Activated naive CD8-positive, alpha-beta T cell treated with anti-CD3 and anti-CD28 coated beads, Interleukin-2, amount 10 ng/mL, durations not matched to agents 7 days and 5 days (primary cell): Measurements from ENCODE around the gene PAX7. TPM values are rescaled to one million over a fixed set of nuclear protein-coding genes. Genes with fewer than 3 reads are reported as not detected.
"Not testable (repeated sequence)": the region's sequence is repeated elsewhere in the genome, so short reads cannot be mapped to it uniquely, and the experiment has no call there.

Experiments used
- ATAC-seq: fragments of 150-1000 bp; cut with Tn5 transposase; one replicate; pipeline ENCODE4 v1.10.0; 2021; ENCODE audit warnings: low read depth, moderate library complexity
- POLR2A ChIA-PET: fragments of 350-600 bp; sonication (Branson Sonifier 250); formaldehyde crosslinking; loops from one replicate; lab custom pipeline; 2021; ENCODE audit warnings: antibody characterized with exemption; lab: Charles Lee
- DNase-seq: peaks from one replicate; pipeline ENCODE4 v3.0.0; 2021
- H3K27ac Mint-ChIP-seq: one replicate; pipeline ENCODE4 v1.8.0; 2022; ENCODE audit warnings: mild to moderate bottlenecking, mixed read lengths
- H3K27me3 Mint-ChIP-seq: one replicate; pipeline ENCODE4 v1.8.0; 2022; ENCODE audit warnings: mild to moderate bottlenecking, moderate library complexity, mixed read lengths
- H3K36me3 Mint-ChIP-seq: one replicate; pipeline ENCODE4 v1.8.0; 2021; ENCODE audit warnings: mild to moderate bottlenecking, mixed read lengths
- H3K4me1 Mint-ChIP-seq: one replicate; pipeline ENCODE4 v1.8.0; 2021; ENCODE audit warnings: mixed read lengths
- H3K4me3 Mint-ChIP-seq: one replicate; pipeline ENCODE4 v1.8.0; 2022; ENCODE audit warnings: mild to moderate bottlenecking, moderate library complexity, mixed read lengths
- H3K9me3 Mint-ChIP-seq: one replicate; pipeline ENCODE4 v1.8.0; 2021; ENCODE audit warnings: mixed read lengths
- total RNA-seq, 2 experiments: library from RNA; stranded (reverse); gene quantifications; one replicate each; pipeline ENCODE4 v1.2.3, GENCODE V29; 2021

The PAX7 gene
- total RNA-seq, 2 experiments from 2014 or later: not detected

GRCh38 chr1:18734461-18735223 is 104.0 kb downstream of the PAX7 start:
- no peaks in the 10 kb centered on the region for H3K36me3 Mint-ChIP-seq
- DNase-seq: no peak
- H3K9me3 Mint-ChIP-seq: no peaks in the 10 kb centered on the region
- ATAC-seq: no peak
- H3K4me3 Mint-ChIP-seq: no peak overlapping the region
- H3K4me1 Mint-ChIP-seq: no peaks in the 10 kb centered on the region
- POLR2A ChIA-PET: no interaction called here
- no peak overlapping the region for H3K27ac Mint-ChIP-seq
- peaks cover 14% of the 10 kb centered on the region for H3K27me3 Mint-ChIP-seq

GRCh38 chr1:18735224-18735997 is 104.8 kb downstream of the PAX7 start:
- H3K27me3 Mint-ChIP-seq: peaks cover 14% of the 10 kb centered on the region
- POLR2A ChIA-PET: no interaction called here
- no peak for DNase-seq
- H3K36me3 Mint-ChIP-seq: no peaks in the 10 kb centered on the region
- H3K4me3 Mint-ChIP-seq: no peak overlapping the region
- ATAC-seq: no peak
- no peaks in the 10 kb centered on the region for H3K9me3 Mint-ChIP-seq
- no peak overlapping the region for H3K27ac Mint-ChIP-seq
- H3K4me1 Mint-ChIP-seq: no peaks in the 10 kb centered on the region

- Mint-ChIP-seq H3K27ac (no peak overlapping the region), H3K36me3 (no peaks in the 10 kb centered on the region), H3K27me3 (peaks cover 14% of the 10 kb centered on the region), H3K4me3 (no peak overlapping the region), H3K4me1 (no peaks in the 10 kb centered on the region), H3K9me3 (no peaks in the 10 kb centered on the region)
- DNase-seq (no peak), ATAC-seq (no peak)
- POLR2A ChIA-PET: no interaction called here
Measured at GRCh38 chr1:18736958-18737357, 106.3 kb downstream of the PAX7 start.

GRCh38 chr1:18738126-18738525 is 107.5 kb downstream of the PAX7 start:
- ATAC-seq (no peak), DNase-seq (no peak)
- no peaks in the 10 kb centered on the region for H3K36me3 Mint-ChIP-seq
- no peaks in the 10 kb centered on the region for H3K4me1 Mint-ChIP-seq
- H3K27me3 Mint-ChIP-seq: peaks cover 10% of the 10 kb centered on the region
- POLR2A ChIA-PET: no interaction called here
- H3K4me3 Mint-ChIP-seq: no peak overlapping the region
- no peak overlapping the region for H3K27ac Mint-ChIP-seq
- no peaks in the 10 kb centered on the region for H3K9me3 Mint-ChIP-seq

- Mint-ChIP-seq H3K9me3 (no peaks in the 10 kb centered on the region), H3K4me3 (no peak overlapping the region), H3K36me3 (no peaks in the 10 kb centered on the region), H3K27ac (no peak overlapping the region), H3K27me3 (peaks cover 10% of the 10 kb centered on the region), H3K4me1 (no peaks in the 10 kb centered on the region)
- POLR2A ChIA-PET: no interaction called here
- ATAC-seq (no peak), DNase-seq (no peak)
Measured at GRCh38 chr1:18738617-18739016, 108.0 kb downstream of the PAX7 start.

GRCh38 chr1:18739408-18739807 is 108.8 kb downstream of the PAX7 start:
- ATAC-seq (no peak), DNase-seq (no peak)
- peaks cover 9% of the 10 kb centered on the region for H3K27me3 Mint-ChIP-seq
- H3K4me1 Mint-ChIP-seq: no peaks in the 10 kb centered on the region
- no peaks in the 10 kb centered on the region for H3K36me3 Mint-ChIP-seq
- H3K27ac Mint-ChIP-seq: no peak overlapping the region
- H3K4me3 Mint-ChIP-seq: no peak overlapping the region
- POLR2A ChIA-PET: no interaction called here
- no peaks in the 10 kb centered on the region for H3K9me3 Mint-ChIP-seq

- DNase-seq: no peak
- Mint-ChIP-seq H3K27ac (no peak overlapping the region), H3K4me1 (no peaks in the 10 kb centered on the region), H3K9me3 (no peaks in the 10 kb centered on the region), H3K27me3 (peaks cover 7% of the 10 kb centered on the region), H3K36me3 (no peaks in the 10 kb centered on the region), H3K4me3 (no peak overlapping the region)
- ATAC-seq: no peak
- POLR2A ChIA-PET: no interaction called here
Measured at GRCh38 chr1:18739897-18740296, 109.3 kb downstream of the PAX7 start.

GRCh38 chr1:18740617-18741016 is 110.0 kb downstream of the PAX7 start:
- Mint-ChIP-seq H3K27ac (no peak overlapping the region), H3K9me3 (no peaks in the 10 kb centered on the region), H3K36me3 (no peaks in the 10 kb centered on the region), H3K27me3 (peaks cover 7% of the 10 kb centered on the region), H3K4me3 (no peak overlapping the region), H3K4me1 (no peaks in the 10 kb centered on the region)
- POLR2A ChIA-PET: no interaction called here
- no peak for DNase-seq
- ATAC-seq: no peak

- POLR2A ChIA-PET: no interaction called here
- ATAC-seq: no peak
- peaks cover 8% of the 10 kb centered on the region for H3K27me3 Mint-ChIP-seq
Measured at GRCh38 chr1:18743233-18743632, 112.6 kb downstream of the PAX7 start.

GRCh38 chr1:18744381-18744780 is 113.7 kb downstream of the PAX7 start:
- not testable (repeated sequence) for H3K9me3 Mint-ChIP-seq, H3K4me1 Mint-ChIP-seq

More at GRCh38 chr1:18743233-18743632, 112.6 kb downstream of the PAX7 start:
- Mint-ChIP-seq H3K4me1 (no peaks in the 10 kb centered on the region), H3K27ac (no peak overlapping the region), H3K4me3 (no peak overlapping the region), H3K9me3 (no peaks in the 10 kb centered on the region), H3K36me3 (no peaks in the 10 kb centered on the region)
- DNase-seq: no peak

GRCh38 chr1:18746981-18747380 is 116.3 kb downstream of the PAX7 start:
- POLR2A ChIA-PET: no interaction called here
- Mint-ChIP-seq H3K36me3 (no peaks in the 10 kb centered on the region), H3K9me3 (peaks cover 2% of the 10 kb centered on the region), H3K4me3 (no peak overlapping the region), H3K4me1 (no peaks in the 10 kb centered on the region), H3K27me3 (peaks cover 9% of the 10 kb centered on the region), H3K27ac (no peak overlapping the region)
- DNase-seq: no peak
- no peak for ATAC-seq

More at GRCh38 chr1:18744381-18744780, 113.7 kb downstream of the PAX7 start:
- POLR2A ChIA-PET, DNase-seq, ATAC-seq, H3K36me3 Mint-ChIP-seq, H3K4me3 Mint-ChIP-seq, H3K27ac Mint-ChIP-seq, H3K27me3 Mint-ChIP-seq: not testable (repeated sequence)

GRCh38 chr1:18747671-18748070 is 117.0 kb downstream of the PAX7 start:
- no peak for ATAC-seq
- Mint-ChIP-seq H3K4me1 (no peaks in the 10 kb centered on the region), H3K4me3 (no peak overlapping the region), H3K9me3 (peaks cover 2% of the 10 kb centered on the region), H3K27me3 (peaks cover 9% of the 10 kb centered on the region), H3K27ac (no peak overlapping the region), H3K36me3 (no peaks in the 10 kb centered on the region)
- POLR2A ChIA-PET: no interaction called here
- no peak for DNase-seq

GRCh38 chr1:18748435-18748834 is 117.8 kb downstream of the PAX7 start:
- Mint-ChIP-seq H3K36me3 (no peaks in the 10 kb centered on the region), H3K4me3 (no peak overlapping the region), H3K9me3 (peaks cover 2% of the 10 kb centered on the region), H3K27ac (no peak overlapping the region), H3K27me3 (peaks cover 9% of the 10 kb centered on the region), H3K4me1 (no peaks in the 10 kb centered on the region)
- DNase-seq (no peak), ATAC-seq (no peak)
- POLR2A ChIA-PET: no interaction called here

- H3K9me3 Mint-ChIP-seq: peaks cover 5% of the 10 kb centered on the region
- no peak overlapping the region for H3K27ac Mint-ChIP-seq
- H3K4me3 Mint-ChIP-seq: no peak overlapping the region
- POLR2A ChIA-PET: no interaction called here
- H3K4me1 Mint-ChIP-seq: no peaks in the 10 kb centered on the region
- H3K27me3 Mint-ChIP-seq: peaks cover 15% of the 10 kb centered on the region
- DNase-seq (no peak), ATAC-seq (no peak)
- no peaks in the 10 kb centered on the region for H3K36me3 Mint-ChIP-seq
Measured at GRCh38 chr1:18749569-18749968, 118.9 kb downstream of the PAX7 start.
